ENCODE measurements around the gene ERBIN. TPM values are rescaled to one million over a fixed set of nuclear protein-coding genes. Genes with fewer than 3 reads are reported as not detected.

The ERBIN gene
- total and polyA plus RNA-seq, 2 of the 13 experiments (the other 11 are each of a cell fraction or from before 2014, with no cell fraction given) = 14.4 to 41.7 TPM

DNA sequence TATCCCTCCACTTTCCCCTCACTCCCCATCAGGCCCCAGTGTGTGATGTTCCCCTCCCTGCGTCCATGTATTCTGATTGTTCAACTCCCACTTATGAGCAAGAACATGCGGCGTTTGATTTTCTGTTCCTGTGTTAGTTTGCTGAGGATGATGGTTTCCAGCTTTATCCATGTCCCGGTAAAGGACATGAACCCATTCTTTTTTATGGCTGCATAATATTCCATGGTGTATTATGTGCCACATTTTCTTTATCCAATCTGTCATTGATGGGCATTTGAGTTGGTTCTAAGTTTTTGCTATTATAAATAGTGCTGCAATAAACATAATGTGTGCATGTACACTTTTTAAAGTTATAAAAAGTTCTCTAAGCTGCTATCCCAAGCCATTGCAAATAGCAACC, 75.6 kb downstream of the ERBIN start (continued):
- TF ChIP-seq, protein P1, sequence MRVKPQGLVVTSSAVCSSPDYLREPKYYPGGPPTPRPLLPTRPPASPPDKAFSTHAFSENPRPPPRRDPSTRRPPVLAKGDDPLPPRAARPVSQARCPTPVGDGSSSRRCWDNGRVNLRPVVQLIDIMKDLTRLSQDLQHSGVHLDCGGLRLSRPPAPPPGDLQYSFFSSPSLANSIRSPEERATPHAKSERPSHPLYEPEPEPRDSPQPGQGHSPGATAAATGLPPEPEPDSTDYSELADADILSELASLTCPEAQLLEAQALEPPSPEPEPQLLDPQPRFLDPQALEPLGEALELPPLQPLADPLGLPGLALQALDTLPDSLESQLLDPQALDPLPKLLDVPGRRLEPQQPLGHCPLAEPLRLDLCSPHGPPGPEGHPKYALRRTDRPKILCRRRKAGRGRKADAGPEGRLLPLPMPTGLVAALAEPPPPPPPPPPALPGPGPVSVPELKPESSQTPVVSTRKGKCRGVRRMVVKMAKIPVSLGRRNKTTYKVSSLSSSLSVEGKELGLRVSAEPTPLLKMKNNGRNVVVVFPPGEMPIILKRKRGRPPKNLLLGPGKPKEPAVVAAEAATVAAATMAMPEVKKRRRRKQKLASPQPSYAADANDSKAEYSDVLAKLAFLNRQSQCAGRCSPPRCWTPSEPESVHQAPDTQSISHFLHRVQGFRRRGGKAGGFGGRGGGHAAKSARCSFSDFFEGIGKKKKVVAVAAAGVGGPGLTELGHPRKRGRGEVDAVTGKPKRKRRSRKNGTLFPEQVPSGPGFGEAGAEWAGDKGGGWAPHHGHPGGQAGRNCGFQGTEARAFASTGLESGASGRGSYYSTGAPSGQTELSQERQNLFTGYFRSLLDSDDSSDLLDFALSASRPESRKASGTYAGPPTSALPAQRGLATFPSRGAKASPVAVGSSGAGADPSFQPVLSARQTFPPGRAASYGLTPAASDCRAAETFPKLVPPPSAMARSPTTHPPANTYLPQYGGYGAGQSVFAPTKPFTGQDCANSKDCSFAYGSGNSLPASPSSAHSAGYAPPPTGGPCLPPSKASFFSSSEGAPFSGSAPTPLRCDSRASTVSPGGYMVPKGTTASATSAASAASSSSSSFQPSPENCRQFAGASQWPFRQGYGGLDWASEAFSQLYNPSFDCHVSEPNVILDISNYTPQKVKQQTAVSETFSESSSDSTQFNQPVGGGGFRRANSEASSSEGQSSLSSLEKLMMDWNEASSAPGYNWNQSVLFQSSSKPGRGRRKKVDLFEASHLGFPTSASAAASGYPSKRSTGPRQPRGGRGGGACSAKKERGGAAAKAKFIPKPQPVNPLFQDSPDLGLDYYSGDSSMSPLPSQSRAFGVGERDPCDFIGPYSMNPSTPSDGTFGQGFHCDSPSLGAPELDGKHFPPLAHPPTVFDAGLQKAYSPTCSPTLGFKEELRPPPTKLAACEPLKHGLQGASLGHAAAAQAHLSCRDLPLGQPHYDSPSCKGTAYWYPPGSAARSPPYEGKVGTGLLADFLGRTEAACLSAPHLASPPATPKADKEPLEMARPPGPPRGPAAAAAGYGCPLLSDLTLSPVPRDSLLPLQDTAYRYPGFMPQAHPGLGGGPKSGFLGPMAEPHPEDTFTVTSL (CRISPR knock-in tag; IDR thresholded peaks at IDR 0.05; ENCODE audit: borderline replicate concordance) = no peak
- TF ChIP-seq ZNF337 (CRISPR knock-in tag; IDR thresholded peaks at IDR 0.05; ENCODE audit: borderline replicate concordance, low read depth) (no peak), ZNF251 (CRISPR knock-in tag; IDR thresholded peaks at IDR 0.05) (no peak), ZNF577 (CRISPR knock-in tag; IDR thresholded peaks at IDR 0.05; ENCODE audit: borderline replicate concordance, low read depth) (no peak), ZNF263 (CRISPR knock-in tag; IDR thresholded peaks at IDR 0.05) (no peak), PHF5A (CRISPR knock-in tag; IDR thresholded peaks at IDR 0.05; ENCODE audit: low read depth, unreplicated experiment) (no peak), ELF3 (CRISPR knock-in tag; IDR thresholded peaks at IDR 0.05) (no peak), ZNF331 (CRISPR knock-in tag; IDR thresholded peaks at IDR 0.05) (no peak)
- TF ChIP-seq, protein P2, sequence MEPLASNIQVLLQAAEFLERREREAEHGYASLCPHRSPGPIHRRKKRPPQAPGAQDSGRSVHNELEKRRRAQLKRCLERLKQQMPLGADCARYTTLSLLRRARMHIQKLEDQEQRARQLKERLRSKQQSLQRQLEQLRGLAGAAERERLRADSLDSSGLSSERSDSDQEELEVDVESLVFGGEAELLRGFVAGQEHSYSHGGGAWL (CRISPR knock-in tag; IDR thresholded peaks at IDR 0.05) = no peak

All from HepG2 (cell line).